ENCODE measurements around the gene KIF3A. TPM values are rescaled to one million over a fixed set of nuclear protein-coding genes. Genes with fewer than 3 reads are reported as not detected.
A peak's percentile ranks its signal among the peaks of the same experiment; 100 is the strongest.

The KIF3A gene
- total RNA-seq, 1 donor = 12.7 TPM

DNA sequence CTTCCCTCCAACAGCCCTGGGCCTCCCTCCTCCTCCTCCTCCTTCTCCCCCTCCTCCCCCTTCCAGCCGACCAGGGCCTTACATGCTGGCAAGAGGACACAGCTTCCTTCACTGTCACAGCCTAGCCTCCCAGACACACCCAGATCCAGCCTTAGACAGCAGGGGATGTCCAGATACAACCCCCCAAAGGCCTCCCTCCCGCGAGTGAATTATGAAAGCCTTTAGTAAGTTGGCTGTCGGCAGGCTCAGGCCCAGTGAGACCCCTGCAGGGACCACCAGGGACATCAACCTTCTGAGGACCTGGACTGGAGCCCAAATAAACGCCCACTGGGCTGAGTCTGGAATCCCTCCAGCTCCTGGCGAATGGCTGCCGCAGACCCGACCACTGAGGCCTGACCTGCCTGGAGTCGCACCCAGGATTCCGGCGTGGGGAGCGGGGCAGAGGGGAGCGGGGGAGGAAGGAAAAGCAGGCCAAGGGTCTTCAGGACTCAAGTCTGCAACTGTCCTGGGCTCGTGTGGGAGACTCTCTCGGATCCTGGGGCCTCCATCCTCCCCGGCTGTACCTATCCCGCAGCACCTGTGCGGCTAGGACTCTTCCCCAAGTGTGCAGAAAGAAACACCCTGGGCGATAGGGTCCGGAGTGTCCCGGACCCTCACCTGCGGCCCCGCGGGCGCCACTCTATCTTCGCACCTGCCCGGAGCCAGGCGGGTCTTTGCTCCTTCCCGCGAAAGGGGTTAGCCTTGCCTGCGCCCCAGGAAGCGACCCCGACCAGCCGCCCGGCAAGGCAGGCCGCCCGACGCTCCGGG is 39.0 kb upstream of the KIF3A start:
- Histone ChIP-seq H3K4me3 (ENCODE audit: insufficient read depth, low read length) (peak overlapping the region; percentile 79), H3K79me2 (ENCODE audit: insufficient read depth, low read length) (peaks cover 45% of the 10 kb centered on the region), H3K9me3 (ENCODE audit: low read depth, low read length) (no peaks in the 10 kb centered on the region), H3K27ac (ENCODE audit: low read depth, low read length) (no peak overlapping the region), H3K4me1 (ENCODE audit: insufficient read depth, low read length) (peaks cover 16% of the 10 kb centered on the region), H2AFZ (ENCODE audit: low read length) (peak overlapping the region; percentile 73), H3K4me2 (ENCODE audit: insufficient read depth, low read length) (peak overlapping the region; percentile 85), H3K27me3 (ENCODE audit: insufficient read depth, low read length) (no peaks in the 10 kb centered on the region), H4K20me1 (ENCODE audit: insufficient read depth, low read length) (peaks cover 26% of the 10 kb centered on the region), H3K36me3 (ENCODE audit: insufficient read depth, low read length) (no peaks in the 10 kb centered on the region)
- DNase-seq (ENCODE audit: insufficient read length, low spot score, missing footprints) = no peak
- TF ChIP-seq CTCF (IDR thresholded peaks at IDR 0.05; ENCODE audit: extremely low read depth, low read depth, low read length) = no peak

DNA sequence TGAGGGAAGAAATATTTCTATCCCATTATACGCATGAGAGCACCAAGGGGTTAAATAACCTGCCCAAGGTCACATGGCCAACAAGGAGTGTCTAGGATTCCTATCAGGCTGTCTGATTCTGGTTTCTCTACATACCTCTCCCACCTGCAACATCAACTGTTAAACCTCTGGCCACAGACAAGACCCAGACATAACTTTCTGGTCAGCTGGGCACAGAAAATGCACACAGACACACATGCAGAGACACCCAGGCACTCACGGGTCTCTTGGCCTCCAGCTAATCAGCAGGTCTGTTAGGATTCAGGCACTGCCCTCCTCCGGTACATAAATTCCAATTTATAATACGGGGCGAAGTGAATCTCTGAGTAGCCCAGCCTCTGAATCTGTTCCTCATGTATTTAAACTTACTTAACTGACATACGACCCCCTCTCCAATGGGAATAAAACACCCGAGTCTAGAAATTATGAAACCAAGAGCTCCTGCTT is 38.2 kb upstream of the KIF3A start:
- Histone ChIP-seq H3K4me3 (ENCODE audit: insufficient read depth, low read length) (peak overlapping the region; percentile 79), H3K27me3 (ENCODE audit: insufficient read depth, low read length) (no peaks in the 10 kb centered on the region), H4K20me1 (ENCODE audit: insufficient read depth, low read length) (peaks cover 31% of the 10 kb centered on the region), H3K4me2 (ENCODE audit: insufficient read depth, low read length) (peak overlapping the region; percentile 85), H2AFZ (ENCODE audit: low read length) (no peak overlapping the region), H3K4me1 (ENCODE audit: insufficient read depth, low read length) (peaks cover 16% of the 10 kb centered on the region), H3K36me3 (ENCODE audit: insufficient read depth, low read length) (no peaks in the 10 kb centered on the region), H3K79me2 (ENCODE audit: insufficient read depth, low read length) (peaks cover 53% of the 10 kb centered on the region), H3K27ac (ENCODE audit: low read depth, low read length) (no peak overlapping the region), H3K9me3 (ENCODE audit: low read depth, low read length) (no peaks in the 10 kb centered on the region)
- peak; percentile 92 for DNase-seq (ENCODE audit: insufficient read length, low spot score, missing footprints)
- TF ChIP-seq CTCF (IDR thresholded peaks at IDR 0.05; ENCODE audit: extremely low read depth, low read depth, low read length) = no peak

GRCh38 chr5:132774896-132775295 is 37.5 kb upstream of the KIF3A start:
- Histone ChIP-seq H3K79me2 (ENCODE audit: insufficient read depth, low read length) (peaks cover 55% of the 10 kb centered on the region), H3K4me2 (ENCODE audit: insufficient read depth, low read length) (no peak overlapping the region), H3K36me3 (ENCODE audit: insufficient read depth, low read length) (no peaks in the 10 kb centered on the region), H3K27ac (ENCODE audit: low read depth, low read length) (no peak overlapping the region), H4K20me1 (ENCODE audit: insufficient read depth, low read length) (peaks cover 31% of the 10 kb centered on the region), H3K4me3 (ENCODE audit: insufficient read depth, low read length) (no peak overlapping the region), H3K4me1 (ENCODE audit: insufficient read depth, low read length) (peaks cover 16% of the 10 kb centered on the region), H3K9me3 (ENCODE audit: low read depth, low read length) (no peaks in the 10 kb centered on the region), H3K27me3 (ENCODE audit: insufficient read depth, low read length) (no peaks in the 10 kb centered on the region), H2AFZ (ENCODE audit: low read length) (no peak overlapping the region)
- TF ChIP-seq CTCF (IDR thresholded peaks at IDR 0.05; ENCODE audit: extremely low read depth, low read depth, low read length) = no peak
- no peak for DNase-seq (ENCODE audit: insufficient read length, low spot score, missing footprints)

DNA sequence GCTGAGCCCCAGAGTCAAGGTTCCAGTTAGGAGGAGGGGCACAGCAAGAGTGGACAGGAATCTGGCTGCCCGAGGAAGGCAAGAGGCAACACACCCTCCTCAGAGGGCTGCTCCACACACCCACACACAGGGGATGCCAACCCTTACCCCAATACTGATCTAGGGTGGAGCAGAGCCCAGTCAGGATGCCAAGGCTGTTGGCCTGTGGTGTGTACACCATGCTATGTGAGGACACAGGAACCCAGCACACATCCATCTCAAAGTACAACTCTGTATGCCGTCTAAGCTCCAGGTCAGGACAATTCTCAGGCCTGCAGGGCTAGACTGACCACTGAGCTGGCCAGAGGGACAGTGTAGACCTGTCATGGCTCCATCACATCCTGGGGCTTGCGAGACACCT is 37.1 kb upstream of the KIF3A start:
- no peak overlapping the region for H3K4me3 ChIP-seq (ENCODE audit: insufficient read depth, low read length)
- H2AFZ ChIP-seq (ENCODE audit: low read length) = no peak overlapping the region
- H3K36me3 ChIP-seq (ENCODE audit: insufficient read depth, low read length) = no peaks in the 10 kb centered on the region
- peaks cover 16% of the 10 kb centered on the region for H3K4me1 ChIP-seq (ENCODE audit: insufficient read depth, low read length)
- peaks cover 33% of the 10 kb centered on the region for H4K20me1 ChIP-seq (ENCODE audit: insufficient read depth, low read length)
- H3K9me3 ChIP-seq (ENCODE audit: low read depth, low read length) = no peaks in the 10 kb centered on the region
- no peak for DNase-seq (ENCODE audit: insufficient read length, low spot score, missing footprints)
- H3K27ac ChIP-seq (ENCODE audit: low read depth, low read length) = no peak overlapping the region
- TF ChIP-seq CTCF (IDR thresholded peaks at IDR 0.05; ENCODE audit: extremely low read depth, low read depth, low read length) = no peak
- peaks cover 58% of the 10 kb centered on the region for H3K79me2 ChIP-seq (ENCODE audit: insufficient read depth, low read length)
- H3K4me2 ChIP-seq (ENCODE audit: insufficient read depth, low read length) = no peak overlapping the region
- no peaks in the 10 kb centered on the region for H3K27me3 ChIP-seq (ENCODE audit: insufficient read depth, low read length)

Data from osteoblast (primary cell).